ENCODE measurements around the gene GC.

DNA sequence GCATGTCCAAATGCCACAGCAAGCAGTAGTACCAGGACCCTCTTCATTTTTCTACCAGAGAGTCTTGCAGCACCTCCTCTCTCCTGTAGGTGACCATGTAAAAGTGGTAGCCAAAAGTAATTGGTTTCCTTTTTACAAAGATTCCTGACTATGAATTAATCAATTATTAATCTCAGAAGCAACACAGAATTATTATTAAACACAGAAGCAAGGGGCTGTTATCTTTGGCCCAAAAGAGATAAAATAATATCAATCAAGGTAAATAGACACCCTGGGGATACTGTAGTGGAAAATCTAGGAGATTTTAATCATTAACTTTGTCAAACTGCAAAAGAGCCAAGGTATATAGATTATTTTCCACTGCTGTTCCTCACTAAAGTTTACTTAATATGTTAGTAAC lies at the start of gene GC:
- TF ChIP-seq CTCF (conservative IDR thresholded peaks at IDR 0.05) (peak; percentile 22; the same call in 1 of the 2 replicates), ZFX (IDR thresholded peaks at IDR 0.05) (no peak)
